ENCODE data around the gene BCL7A. TPM values are rescaled to one million over a fixed set of nuclear protein-coding genes. Genes with fewer than 3 reads are reported as not detected.
A peak's percentile ranks its signal among the peaks of the same experiment; 100 is the strongest.

Gene BCL7A
- total and polyA plus RNA-seq, 7 donors: 3.6 to 14.3 (median 11.3) TPM

DNA sequence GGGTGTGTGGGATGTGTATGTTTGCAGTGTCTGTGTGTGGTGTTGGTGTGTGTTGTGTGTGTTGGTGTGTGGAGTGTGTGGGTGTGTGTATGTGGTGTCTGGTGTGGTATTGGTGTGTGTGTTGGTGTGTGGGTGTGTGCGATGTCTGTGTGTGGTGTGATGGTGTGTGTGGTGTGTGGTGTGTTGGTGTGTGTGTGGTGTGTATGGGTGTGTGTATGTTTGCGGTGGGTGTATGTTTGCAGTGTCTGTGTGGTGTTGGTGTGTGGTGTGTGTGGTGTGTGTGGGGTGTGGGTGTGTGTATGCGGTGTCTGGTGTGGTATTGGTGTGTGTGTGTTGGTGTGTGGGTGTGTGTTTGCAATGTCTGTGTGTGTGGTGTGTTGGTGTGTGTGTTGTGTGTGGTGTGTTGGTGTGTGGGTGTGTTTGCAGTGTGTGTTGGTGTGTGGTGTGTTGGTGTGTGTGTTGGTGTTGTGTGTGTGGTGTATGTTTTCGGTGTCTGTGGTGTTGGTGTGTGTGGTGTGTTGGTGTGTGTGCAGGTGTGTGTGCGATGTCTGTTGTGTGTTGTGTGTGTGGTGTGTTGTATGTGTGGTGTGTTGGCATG, 72.6 kb downstream of the BCL7A start:
- no peak for DNase-seq
- no peaks in the 10 kb centered on the region for H3K9me3 ChIP-seq
- intact Hi-C loops (cut with DNase I): no loop called here
- H3K27ac ChIP-seq: peak overlapping the region; percentile 97
- H3K4me3 ChIP-seq: no peak overlapping the region
- TF ChIP-seq, protein P1, sequence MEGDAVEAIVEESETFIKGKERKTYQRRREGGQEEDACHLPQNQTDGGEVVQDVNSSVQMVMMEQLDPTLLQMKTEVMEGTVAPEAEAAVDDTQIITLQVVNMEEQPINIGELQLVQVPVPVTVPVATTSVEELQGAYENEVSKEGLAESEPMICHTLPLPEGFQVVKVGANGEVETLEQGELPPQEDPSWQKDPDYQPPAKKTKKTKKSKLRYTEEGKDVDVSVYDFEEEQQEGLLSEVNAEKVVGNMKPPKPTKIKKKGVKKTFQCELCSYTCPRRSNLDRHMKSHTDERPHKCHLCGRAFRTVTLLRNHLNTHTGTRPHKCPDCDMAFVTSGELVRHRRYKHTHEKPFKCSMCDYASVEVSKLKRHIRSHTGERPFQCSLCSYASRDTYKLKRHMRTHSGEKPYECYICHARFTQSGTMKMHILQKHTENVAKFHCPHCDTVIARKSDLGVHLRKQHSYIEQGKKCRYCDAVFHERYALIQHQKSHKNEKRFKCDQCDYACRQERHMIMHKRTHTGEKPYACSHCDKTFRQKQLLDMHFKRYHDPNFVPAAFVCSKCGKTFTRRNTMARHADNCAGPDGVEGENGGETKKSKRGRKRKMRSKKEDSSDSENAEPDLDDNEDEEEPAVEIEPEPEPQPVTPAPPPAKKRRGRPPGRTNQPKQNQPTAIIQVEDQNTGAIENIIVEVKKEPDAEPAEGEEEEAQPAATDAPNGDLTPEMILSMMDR (IDR thresholded peaks at IDR 0.05): no peak
- ATAC-seq: no peak
- no peaks in the 10 kb centered on the region for H3K36me3 ChIP-seq (ENCODE audit: insufficient read depth in 1 of 2, low read depth in 1 of 2)
- WGBS, 3 donors: 98 to 100% (median 98%) methylated on average over 5 of the region's 5 CpGs
- no peaks in the 10 kb centered on the region for H3K27me3 ChIP-seq (ENCODE audit: insufficient read depth in 3 of 3, low read length in 2 of 3)
- H3K4me1 ChIP-seq: peaks cover 72% of the 10 kb centered on the region

DNA sequence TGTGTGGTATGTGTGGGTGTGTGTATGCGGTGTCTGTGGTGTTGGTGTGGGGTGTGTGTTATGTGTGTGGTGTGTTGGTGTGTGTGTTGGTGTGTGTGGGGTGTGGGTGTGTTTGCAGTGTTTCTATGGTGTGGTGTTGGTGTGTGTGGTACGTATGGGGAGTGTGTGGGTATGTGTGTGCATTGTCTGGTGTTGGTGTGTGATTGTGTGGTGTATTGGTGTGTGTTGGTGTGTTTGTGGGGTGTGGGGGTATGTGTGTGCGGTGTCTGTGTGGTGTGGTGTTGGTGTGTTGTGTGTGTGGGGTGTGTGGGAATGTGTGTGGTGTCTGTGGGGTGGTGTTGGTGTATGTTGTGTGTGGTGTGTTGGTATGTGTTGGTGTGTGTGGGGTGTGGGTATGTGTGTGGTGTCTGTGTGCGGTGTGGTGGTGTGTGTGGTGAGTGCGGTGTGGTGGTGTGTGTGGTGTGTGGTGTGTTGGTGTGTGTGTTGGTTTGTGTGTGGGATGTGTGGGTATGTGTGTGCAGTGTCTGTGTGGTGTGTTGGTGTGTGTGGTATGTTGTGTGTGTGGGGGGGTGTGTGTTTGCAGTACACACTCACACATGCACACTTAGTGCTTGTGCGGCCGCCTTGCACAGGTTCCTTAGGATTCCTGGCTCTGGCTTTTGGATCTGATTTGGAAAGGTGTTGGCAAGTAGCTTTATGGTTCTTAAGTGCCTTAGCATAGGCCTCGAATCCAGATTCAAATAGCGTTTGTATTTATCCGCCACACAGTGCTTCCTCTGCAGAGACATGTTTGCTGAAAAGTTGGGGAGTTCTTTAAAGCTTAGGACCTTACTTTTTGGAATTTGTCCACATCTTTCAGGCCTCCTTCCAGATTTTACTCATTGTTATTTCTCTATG, 73.3 kb downstream of the BCL7A start:
- DNase-seq: no peak
- Histone ChIP-seq H3K27me3 (ENCODE audit: insufficient read depth in 3 of 3, low read length in 2 of 3) (no peaks in the 10 kb centered on the region), H3K27ac (peak overlapping the region; percentile 97), H3K9me3 (no peaks in the 10 kb centered on the region), H3K4me3 (no peak overlapping the region), H3K4me1 (peaks cover 72% of the 10 kb centered on the region), H3K36me3 (ENCODE audit: insufficient read depth in 1 of 2, low read depth in 1 of 2) (no peaks in the 10 kb centered on the region)
- WGBS, 3 donors: 55 to 64% (median 61%) methylated on average over 10 of the region's 10 CpGs
- intact Hi-C loops (cut with DNase I): no loop called here
- ATAC-seq: no peak
- TF ChIP-seq, protein P1 (IDR thresholded peaks at IDR 0.05): no peak

DNA sequence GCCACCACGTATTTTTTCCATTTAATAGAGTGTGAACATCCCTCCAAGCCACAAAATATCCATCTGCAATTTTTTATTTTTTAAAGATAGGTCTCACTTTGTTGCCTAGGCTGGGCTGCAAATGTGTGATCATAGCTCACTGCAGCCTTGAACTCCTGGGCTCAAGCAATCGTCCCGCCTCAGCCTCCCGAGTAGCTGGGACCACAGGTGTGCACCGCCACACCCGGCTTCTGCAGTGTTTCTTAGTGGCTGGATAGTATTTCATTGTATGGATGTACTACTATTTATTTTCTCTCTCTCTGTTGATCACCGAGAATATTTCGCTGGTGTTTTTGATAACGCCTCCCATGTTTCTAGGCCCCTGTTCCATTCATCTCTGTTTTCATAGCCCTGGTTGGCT, 74.3 kb downstream of the BCL7A start:
- H3K4me3 ChIP-seq: peak overlapping the region; percentile 44

DNA sequence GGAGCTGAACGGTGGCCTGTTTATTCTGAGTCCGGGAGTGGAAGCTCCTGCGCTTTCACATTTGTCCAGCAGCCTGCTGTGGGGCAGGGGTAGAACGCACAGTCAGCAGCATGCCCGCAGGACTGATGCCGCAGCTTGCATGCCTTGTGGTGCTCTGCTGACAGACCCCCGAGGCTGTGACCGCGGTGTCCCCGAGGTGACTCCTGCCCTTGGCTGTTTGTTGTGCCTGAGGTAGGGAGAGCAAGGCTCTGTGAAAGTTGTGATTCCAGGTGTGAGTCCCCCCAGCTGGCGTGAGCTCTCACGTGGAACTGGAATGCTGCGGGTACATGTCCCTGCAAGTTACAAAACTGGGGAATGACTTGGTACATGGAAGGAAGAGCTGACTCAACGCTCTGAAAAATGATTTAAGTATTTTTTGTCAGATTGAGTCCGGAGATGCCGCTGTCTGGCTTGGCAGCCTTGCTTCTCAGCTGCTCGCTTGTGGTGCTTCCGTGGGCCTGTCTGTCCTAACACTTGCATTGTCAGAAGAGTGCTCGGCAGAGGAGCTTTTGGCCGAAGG, 75.0 kb downstream of the BCL7A start:
- H3K4me1 ChIP-seq: peaks cover 72% of the 10 kb centered on the region
- intact Hi-C loops (cut with DNase I): no loop called here
- WGBS, 3 donors: 23 to 47% (median 27%) methylated on average over 20 of the region's 20 CpGs
- peak overlapping the region; percentile 97 for H3K27ac ChIP-seq
- no peaks in the 10 kb centered on the region for H3K36me3 ChIP-seq (ENCODE audit: insufficient read depth in 1 of 2, low read depth in 1 of 2)
- H3K4me3 ChIP-seq: peak overlapping the region; percentile 44
- TF ChIP-seq, protein P1 (IDR thresholded peaks at IDR 0.05): no peak
- no peaks in the 10 kb centered on the region for H3K27me3 ChIP-seq (ENCODE audit: insufficient read depth in 3 of 3, low read length in 2 of 3)
- H3K9me3 ChIP-seq: no peaks in the 10 kb centered on the region
- ATAC-seq (peak; percentile 62 to 76 (median 68)), DNase-seq (peak; percentile 66 to 84)

More for the DNA sequence above, 74.3 kb downstream of the BCL7A start:
- H3K27me3 ChIP-seq (ENCODE audit: insufficient read depth in 3 of 3, low read length in 2 of 3): no peaks in the 10 kb centered on the region
- peak overlapping the region; percentile 97 for H3K27ac ChIP-seq
- 63 to 76% (median 65%) methylated on average over 9 of the region's 9 CpGs for WGBS, 3 donors
- TF ChIP-seq, protein P1 (IDR thresholded peaks at IDR 0.05): no peak
- H3K9me3 ChIP-seq: no peaks in the 10 kb centered on the region
- H3K36me3 ChIP-seq (ENCODE audit: insufficient read depth in 1 of 2, low read depth in 1 of 2): no peaks in the 10 kb centered on the region
- intact Hi-C loops (cut with DNase I): no loop called here
- ATAC-seq (no peak), DNase-seq (no peak)
- H3K4me1 ChIP-seq: peaks cover 72% of the 10 kb centered on the region
